WTC11 (cell line): ENCODE measurements around the gene ANKRD52. TPM values are rescaled to one million over a fixed set of nuclear protein-coding genes. Genes with fewer than 3 reads are reported as not detected.

ENCODE experiments used
- ATAC-seq: fragments of 200-7000 bp; cut with Tn5 transposase; 2 replicates; pipeline ENCODE4 v1.10.0; 2021; ENCODE audit warnings: mild to moderate bottlenecking, moderate library complexity
- CTCF ChIA-PET: fragments of 300-600 bp; sonication (Branson Sonifier 250); formaldehyde crosslinking; loops from one replicate; lab custom pipeline; 2021; ENCODE audit warnings: antibody characterized with exemption; lab: Charles Lee
- POLR2A ChIA-PET: fragments of 350-600 bp; sonication (Branson Sonifier 250); formaldehyde crosslinking; loops from one replicate; lab custom pipeline; 2021; ENCODE audit warnings: antibody characterized with exemption; lab: Charles Lee
- DNase-seq: peaks from one replicate; pipeline ENCODE4 v3.0.0; 2021; ENCODE audit warnings: low spot score
- H3K27ac Mint-ChIP-seq: 2 replicates; pipeline ENCODE4 v1.8.0; 2021; ENCODE audit warnings: mixed read lengths
- H3K27me3 Mint-ChIP-seq: 2 replicates; pipeline ENCODE4 v1.8.0; 2021; ENCODE audit warnings: low read depth, mild to moderate bottlenecking, moderate library complexity, mixed read lengths
- H3K36me3 Mint-ChIP-seq: 2 replicates; pipeline ENCODE4 v1.8.0; 2021; ENCODE audit warnings: mixed read lengths
- H3K4me1 Mint-ChIP-seq: 2 replicates; pipeline ENCODE4 v1.8.0; 2022; ENCODE audit warnings: mixed read lengths
- H3K4me3 Mint-ChIP-seq: 2 replicates; pipeline ENCODE4 v1.8.0; 2021; ENCODE audit warnings: mild to moderate bottlenecking, moderate library complexity, mixed read lengths
- H3K9me3 Mint-ChIP-seq: 2 replicates; pipeline ENCODE4 v1.8.0; 2021; ENCODE audit warnings: mixed read lengths
- E2F4 ChIP-seq: sonication (generic); formaldehyde crosslinking; IDR thresholded peaks from 2 replicates; pipeline ENCODE4 v1.8.1; 2022; ENCODE audit warnings: low read depth, mild to moderate bottlenecking, moderate library complexity, missing genetic modification reagents, borderline replicate concordance
- FOXP4 ChIP-seq: sonication (generic); formaldehyde crosslinking; IDR thresholded peaks from 2 replicates; pipeline ENCODE4 v1.8.0; 2022; ENCODE audit warnings: mild to moderate bottlenecking, missing genetic modification reagents
- MAX ChIP-seq: sonication (generic); formaldehyde crosslinking; IDR thresholded peaks from 2 replicates; pipeline ENCODE4 v1.8.0; 2022; ENCODE audit warnings: mild to moderate bottlenecking, missing genetic modification reagents
- MLX ChIP-seq: sonication (generic); formaldehyde crosslinking; IDR thresholded peaks from 2 replicates; pipeline ENCODE4 v1.8.1; 2023; ENCODE audit warnings: mild to moderate bottlenecking, missing genetic modification reagents, moderate library complexity
- NFE2L1 ChIP-seq: sonication (generic); formaldehyde crosslinking; IDR thresholded peaks from 2 replicates; pipeline ENCODE4 v1.8.1; 2023; ENCODE audit warnings: missing genetic modification reagents
- OVOL2 ChIP-seq: fragments of 250-450 bp; sonication (Bioruptor Pico); IDR thresholded peaks from 2 replicates; pipeline ENCODE4 v1.9.0; 2021; ENCODE audit warnings: mild to moderate bottlenecking, borderline replicate concordance
- RORB ChIP-seq: fragments of 250-450 bp; sonication (Bioruptor Pico); IDR thresholded peaks from 2 replicates; pipeline ENCODE4 v1.9.0; 2021; ENCODE audit warnings: mild to moderate bottlenecking
- SOX15 ChIP-seq: fragments of 250-450 bp; sonication (Bioruptor Pico); IDR thresholded peaks from 2 replicates; pipeline ENCODE4 v1.9.0; 2021; ENCODE audit warnings: mild to moderate bottlenecking
- SP1 ChIP-seq: sonication (generic); formaldehyde crosslinking; conservative IDR thresholded peaks from 2 replicates; pipeline ENCODE4 v1.8.1; 2022; ENCODE audit warnings: missing genetic modification reagents
- STAT6 ChIP-seq: sonication (generic); formaldehyde crosslinking; conservative IDR thresholded peaks from 2 replicates; pipeline ENCODE4 v1.8.1; 2023; ENCODE audit warnings: mild to moderate bottlenecking, low read depth, missing genetic modification reagents, moderate library complexity
- USF1 ChIP-seq: sonication (generic); formaldehyde crosslinking; IDR thresholded peaks from 2 replicates; pipeline ENCODE4 v1.8.0; 2022; ENCODE audit warnings: mild to moderate bottlenecking, missing genetic modification reagents
- USF2 ChIP-seq: sonication (generic); formaldehyde crosslinking; IDR thresholded peaks from 2 replicates; pipeline ENCODE4 v1.8.1; 2023; ENCODE audit warnings: mild to moderate bottlenecking, missing genetic modification reagents, moderate library complexity
- ZBTB43 ChIP-seq: sonication (generic); formaldehyde crosslinking; IDR thresholded peaks from 2 replicates; pipeline ENCODE4 v1.8.1; 2023; ENCODE audit warnings: mild to moderate bottlenecking, missing genetic modification reagents
- ZNF281 ChIP-seq: sonication (generic); formaldehyde crosslinking; IDR thresholded peaks from 2 replicates; pipeline ENCODE4 v1.8.0; 2023; ENCODE audit warnings: mild to moderate bottlenecking, missing genetic modification reagents
- ZNF671 ChIP-seq: fragments of 250-450 bp; sonication (Bioruptor Pico); IDR thresholded peaks from 2 replicates; pipeline ENCODE4 v1.8.0; 2021; ENCODE audit warnings: mild to moderate bottlenecking
- total RNA-seq: library from RNA; stranded (reverse); gene quantifications from 3 replicates; pipeline ENCODE4 v1.2.3, GENCODE V29; 2021

ANKRD52 gene
- total RNA-seq, 1 experiment from 2014 or later = 41.2 TPM

- DNase-seq = no peak
- Mint-ChIP-seq H3K27me3 (no peaks in the 10 kb centered on the region), H3K27ac (peak overlapping the region; percentile 70; the same call in 1 of the 2 replicates), H3K4me1 (peaks cover 26% of the 10 kb centered on the region), H3K36me3 (peaks cover 14% of the 10 kb centered on the region), H3K4me3 (peak overlapping the region; percentile 92), H3K9me3 (no peaks in the 10 kb centered on the region)
- ChIA-PET POLR2A (interaction anchor here (0.9 to 2.3 kb wide), 3 partner anchors 34 to 77 kb away, joined by 3 to 6 read pairs (median 5); partner anchors contain the start of genes RNF41 and STAT2), CTCF (interaction anchor here (0.8 to 1.3 kb wide), 3 partner anchors 32 to 110 kb away, joined by 3 to 6 read pairs (median 3); partner anchors contain the start of genes COQ10A and SMARCC2)
- no peak for ATAC-seq
- peak; percentile 74 for TF ChIP-seq USF2 (CRISPR knock-in tag)
- TF ChIP-seq RORB (CRISPR knock-in tag) = no peak
- no peak for TF ChIP-seq STAT6 (CRISPR knock-in tag)
- TF ChIP-seq USF1 (CRISPR knock-in tag) = peak; percentile 57; the same call in 1 of the 2 replicates
- TF ChIP-seq SOX15 (CRISPR knock-in tag) = no peak
These were observed 41.2 kb upstream of the ANKRD52 start for GRCh38 chr12:56299308-56299852.

- Mint-ChIP-seq H3K27ac (peak overlapping the region; percentile 70), H3K9me3 (no peaks in the 10 kb centered on the region), H3K36me3 (peaks cover 14% of the 10 kb centered on the region), H3K27me3 (no peaks in the 10 kb centered on the region), H3K4me1 (peaks cover 26% of the 10 kb centered on the region), H3K4me3 (peak overlapping the region; percentile 92)
- POLR2A ChIA-PET = interaction anchor here (2.3 kb wide), 1 partner anchor 61 kb away, joined by 6 read pairs; the partner anchor contains the start of gene STAT2
- CTCF ChIA-PET = interaction anchor here (0.6 to 1.3 kb wide), 6 partner anchors 12 to 110 kb away, joined by 3 to 6 read pairs (median 3); partner anchors contain the start of genes COQ10A, RNF41 and SMARCC2
- no peak for DNase-seq
- ATAC-seq = no peak
- no peak for TF ChIP-seq FOXP4 (CRISPR knock-in tag)
- TF ChIP-seq ZBTB43 (CRISPR knock-in tag) = no peak
- TF ChIP-seq NFE2L1 (CRISPR knock-in tag) = no peak
- no peak for TF ChIP-seq ZNF281 (CRISPR knock-in tag)
- no peak for TF ChIP-seq OVOL2 (CRISPR knock-in tag)
- no peak for TF ChIP-seq SOX15 (CRISPR knock-in tag)
- TF ChIP-seq MAX (CRISPR knock-in tag) = no peak
- no peak for TF ChIP-seq USF2 (CRISPR knock-in tag)
- TF ChIP-seq E2F4 = no peak
- TF ChIP-seq ZNF671 = no peak
- no peak for TF ChIP-seq SP1
- TF ChIP-seq MLX (CRISPR knock-in tag) = no peak
These were observed 40.6 kb upstream of the ANKRD52 start for GRCh38 chr12:56298828-56299227.
